ENCODE data around the gene RABGAP1.

The RABGAP1 gene

GRCh38 chr9:123107639-123108285 lies 166.9 kb downstream of the RABGAP1 start:
- TF ChIP-seq CTCF (conservative IDR thresholded peaks at IDR 0.05; ENCODE audit: low read depth, low read length) = no peak
- no peak for DNase-seq (ENCODE audit: low read depth)
- no peak overlapping the region for H3K4me3 ChIP-seq (ENCODE audit: low read length)

- no peak for DNase-seq (ENCODE audit: low read depth)
- no peak for TF ChIP-seq CTCF (conservative IDR thresholded peaks at IDR 0.05; ENCODE audit: low read depth, low read length)
- H3K4me3 ChIP-seq (ENCODE audit: low read length) = no peak overlapping the region
These were observed 168.2 kb downstream of the RABGAP1 start for GRCh38 chr9:123108976-123109375.

- no peak overlapping the region for H3K4me3 ChIP-seq (ENCODE audit: low read length)
- TF ChIP-seq CTCF (conservative IDR thresholded peaks at IDR 0.05; ENCODE audit: low read depth, low read length) = no peak
These were observed 168.9 kb downstream of the RABGAP1 start for GRCh38 chr9:123109540-123110279.

GRCh38 chr9:123111427-123112014 lies 170.7 kb downstream of the RABGAP1 start:
- no peak overlapping the region for H3K4me3 ChIP-seq (ENCODE audit: low read length)
- DNase-seq (ENCODE audit: low read depth) = no peak
- TF ChIP-seq CTCF (conservative IDR thresholded peaks at IDR 0.05; ENCODE audit: low read depth, low read length) = no peak

More at GRCh38 chr9:123109540-123110279, 168.9 kb downstream of the RABGAP1 start:
- no peak for DNase-seq (ENCODE audit: low read depth)

GRCh38 chr9:123112015-123112975 lies 171.5 kb downstream of the RABGAP1 start:
- TF ChIP-seq CTCF (conservative IDR thresholded peaks at IDR 0.05; ENCODE audit: low read depth, low read length) = no peak
- no peak for DNase-seq (ENCODE audit: low read depth)
- no peak overlapping the region for H3K4me3 ChIP-seq (ENCODE audit: low read length)

GRCh38 chr9:123113185-123113584 lies 172.4 kb downstream of the RABGAP1 start:
- no peak for TF ChIP-seq CTCF (conservative IDR thresholded peaks at IDR 0.05; ENCODE audit: low read depth, low read length)
- no peak for DNase-seq (ENCODE audit: low read depth)
- H3K4me3 ChIP-seq (ENCODE audit: low read length) = no peak overlapping the region

Measured in retinal pigment epithelial cell (primary cell).